HCT116 (cell line): ENCODE measurements around the gene MYOT. TPM values are rescaled to one million over a fixed set of nuclear protein-coding genes. Genes with fewer than 3 reads are reported as not detected.

Source experiments
- ATAC-seq: fragments of 200-7000 bp; cut with Tn5 transposase; 2 replicates; pipeline ENCODE4 v1.9.1; 2020; ENCODE audit warnings: mild to moderate bottlenecking, moderate library complexity
- BruUV-seq: library from RNA; stranded (reverse); fragments of 400-500 nt; replicated peaks from 2 replicates; lab custom pipeline; 2021; lab: Mats Ljungman, UMichigan
- CTCF ChIA-PET: fragments of 300-600 bp; sonication (Branson Sonifier 250); formaldehyde crosslinking; loops from one replicate; lab custom pipeline; 2021; ENCODE audit warnings: antibody characterized with exemption; lab: Charles Lee
- POLR2A ChIA-PET: fragments of 300-600, 350-600 bp; sonication (Branson Sonifier 250); formaldehyde crosslinking; loops from one replicate; lab custom pipeline; 2021; ENCODE audit warnings: antibody characterized with exemption; lab: Charles Lee
- RAD21 ChIA-PET, 2 experiments: fragments of 300-600 bp; sonication (Branson Sonifier 250); formaldehyde crosslinking; loops; one replicate each; lab custom pipeline; 2023; ENCODE audit warnings: low total read pairs in 2 of 2; ENCODE audit not compliant: uncharacterized antibody in 2 of 2, unreplicated experiment in 2 of 2, low non-redundant PET in 1 of 2; lab: Charles Lee
- DNase-seq: peaks from one replicate; pipeline ENCODE4 v3.0.0-alpha.2; 2010; ENCODE audit warnings: low read depth, low spot score
- H2AFZ ChIP-seq: fragments of 200-600 bp; shearing (Covaris generic), sonication (generic); 2 replicates; pipeline ENCODE4 v1.6.1; 2017; ENCODE audit warnings: low read depth, mixed run types, mixed read lengths, antibody characterized with exemption, low read length; ENCODE audit not compliant: poor library complexity, severe bottlenecking
- H3K27ac ChIP-seq: 2 replicates; pipeline ENCODE4 v1.5.1; 2012; ENCODE audit warnings: low read depth, low read length
- H3K27me3 ChIP-seq: fragments of 200-600 bp; sonication (generic); 2 replicates; pipeline ENCODE4 v1.6.1; 2016; ENCODE audit warnings: mixed run types, low read length, mixed read lengths; ENCODE audit not compliant: insufficient read depth
- H3K36me3 ChIP-seq, 2 experiments: fragments of 200-500 bp in 1 of 2; fragments of 200-600 bp in 1 of 2; sonication (Bioruptor generic) in 1 of 2; sonication (generic) in 1 of 2; 2 replicates each; pipeline versions ENCODE4 v1.5.1 to v1.6.1; 2014 to 2016; ENCODE audit warnings: low read length in 2 of 2, inconsistent platforms in 1 of 2, mixed read lengths in 1 of 2, mixed run types in 1 of 2; ENCODE audit not compliant: insufficient read depth in 2 of 2, control insufficient read depth in 1 of 2
- H3K4me1 ChIP-seq, 2 experiments: fragments of 200-600 bp in 1 of 2; sonication (generic) in 1 of 2; 2 replicates each; pipeline versions ENCODE4 v1.5.1 to v1.6.1; 2012 to 2017; ENCODE audit warnings: low read length in 2 of 2, inconsistent platforms in 1 of 2, mild to moderate bottlenecking in 1 of 2, mixed read lengths in 1 of 2, mixed run types in 1 of 2, moderate library complexity in 1 of 2; ENCODE audit not compliant: insufficient read depth in 2 of 2, control insufficient read depth in 1 of 2
- H3K4me2 ChIP-seq: fragments of 200-600 bp; sonication (generic); 2 replicates; pipeline ENCODE4 v1.6.1; 2017; ENCODE audit warnings: mixed run types, low read length, mixed read lengths
- H3K4me3 ChIP-seq, 2 experiments: fragments of 200-600 bp in 1 of 2; sonication (generic) in 1 of 2; replicated peaks in 1 of 2; 2 replicates each; pipeline ENCODE4 v1.5.1; 2011 to 2016; ENCODE audit warnings: low read length in 2 of 2, control low read depth in 1 of 2, low read depth in 1 of 2, mild to moderate bottlenecking in 1 of 2, mixed read lengths in 1 of 2, mixed run types in 1 of 2
- H3K79me2 ChIP-seq: fragments of 200-600 bp; sonication (generic); 2 replicates; pipeline ENCODE4 v1.6.1; 2017; ENCODE audit warnings: mild to moderate bottlenecking, mixed run types, low read length, moderate library complexity, mixed read lengths; ENCODE audit not compliant: insufficient read depth
- H3K9ac ChIP-seq: fragments of 200-600 bp; sonication (generic); 2 replicates; pipeline ENCODE4 v1.6.1; 2016; ENCODE audit warnings: low read length, mixed read lengths
- H3K9me2 ChIP-seq: fragments of 200-600 bp; sonication (generic), shearing (Covaris generic); 2 replicates; pipeline ENCODE4 v1.6.1; 2017; ENCODE audit warnings: mixed run types, mild to moderate bottlenecking, moderate library complexity; ENCODE audit not compliant: insufficient read depth
- H3K9me3 ChIP-seq, 2 experiments: fragments of 200-500 bp in 1 of 2; fragments of 200-600 bp in 1 of 2; sonication (Bioruptor generic) in 1 of 2; sonication (generic) in 1 of 2; 2 replicates each; pipeline ENCODE4 v1.6.1; 2014 to 2017; ENCODE audit warnings: low read length in 2 of 2, mixed read lengths in 2 of 2, inconsistent platforms in 1 of 2, low read depth in 1 of 2, mild to moderate bottlenecking in 1 of 2, mixed run types in 1 of 2, moderate library complexity in 1 of 2; ENCODE audit not compliant: control insufficient read depth in 1 of 2, insufficient read depth in 1 of 2
- H4K20me1 ChIP-seq: fragments of 200-600 bp; sonication (generic), shearing (Covaris generic); 2 replicates; pipeline ENCODE4 v1.6.1; 2017; ENCODE audit warnings: mixed run types, mild to moderate bottlenecking, moderate library complexity; ENCODE audit not compliant: insufficient read depth
- ATF3 ChIP-seq: IDR thresholded peaks from 2 replicates; pipeline ENCODE4 v1.6.1; 2012
- CBX3 ChIP-seq: IDR thresholded peaks from 2 replicates; pipeline ENCODE4 v1.6.1; 2012; ENCODE audit warnings: low read depth
- CEBPB ChIP-seq: IDR thresholded peaks from 2 replicates; pipeline ENCODE4 v1.6.1; 2012; ENCODE audit warnings: low read depth
- EGR1 ChIP-seq: IDR thresholded peaks from 2 replicates; pipeline ENCODE4 v1.6.1; 2012; ENCODE audit warnings: low read depth
- ELF1 ChIP-seq: IDR thresholded peaks from 2 replicates; pipeline ENCODE4 v1.6.1; 2012; ENCODE audit warnings: low read depth, borderline replicate concordance
- EZH2phosphoT487 ChIP-seq: fragments of 200-600 bp; IDR thresholded peaks from 2 replicates; pipeline ENCODE4 v1.6.1; 2018; ENCODE audit warnings: antibody characterized with exemption, borderline replicate concordance
- JUND ChIP-seq: IDR thresholded peaks from 2 replicates; pipeline ENCODE4 v1.6.1; 2012
- MAX ChIP-seq: IDR thresholded peaks from 2 replicates; pipeline ENCODE4 v1.6.1; 2012
- POLR2A ChIP-seq: IDR thresholded peaks from 2 replicates; pipeline ENCODE4 v1.7.0; 2011; ENCODE audit warnings: borderline replicate concordance; ENCODE audit not compliant: insufficient read depth, insufficient read length; ENCODE audit errors: extremely low read depth
- POLR2AphosphoS5 ChIP-seq: IDR thresholded peaks from 2 replicates; pipeline ENCODE4 v1.6.1; 2011; ENCODE audit warnings: mild to moderate bottlenecking, low read depth, low read length, moderate library complexity
- REST ChIP-seq: IDR thresholded peaks from 2 replicates; pipeline ENCODE4 v1.6.1; 2012; ENCODE audit warnings: low read depth
- SIN3A ChIP-seq: IDR thresholded peaks from 2 replicates; pipeline ENCODE4 v1.6.1; 2012; ENCODE audit warnings: low read depth
- SP1 ChIP-seq: IDR thresholded peaks from 2 replicates; pipeline ENCODE4 v1.6.1; 2012; ENCODE audit warnings: low read depth
- TCF7L2 ChIP-seq: IDR thresholded peaks from 2 replicates; pipeline ENCODE4 v1.7.0; 2011; ENCODE audit warnings: borderline replicate concordance, inconsistent platforms; ENCODE audit not compliant: insufficient read depth, insufficient read length; ENCODE audit errors: extremely low read depth
- YY1 ChIP-seq: IDR thresholded peaks from 2 replicates; pipeline ENCODE4 v1.6.1; 2011; ENCODE audit warnings: low read length, low read depth, moderate library complexity, mild to moderate bottlenecking; ENCODE audit not compliant: insufficient replicate concordance; ENCODE audit errors: extremely low read depth
- ZFX ChIP-seq: fragments of 450-650 bp; IDR thresholded peaks from 2 replicates; pipeline ENCODE4 v1.6.1; 2017
- intact Hi-C: fragments of 100-400 bp; cut with micrococcal nuclease; formaldehyde crosslinking; loops from 2 replicates; pipeline ENCODE4 v1.10.0; 2022
- total RNA-seq: library from RNA; stranded (reverse); gene quantifications from one replicate; pipeline ENCODE4 v1.2.1, GENCODE V29; 2021; ENCODE audit not compliant: unreplicated experiment
- TF ChIP-seq, protein P1 (sequence below): IDR thresholded peaks from 2 replicates; pipeline ENCODE4 v1.6.1; 2011; ENCODE audit warnings: mild to moderate bottlenecking, low read length, moderate library complexity; ENCODE audit not compliant: insufficient replicate concordance; ENCODE audit errors: extremely low read depth

MYOT gene
- total RNA-seq, 1 experiment from 2014 or later = not detected

GRCh38 chr5:137856201-137856600 lies 11.5 kb upstream of the MYOT start:
- BruUV-seq = no TSS peak
- no peaks in the 10 kb centered on the region for H3K9me3 ChIP-seq
- ChIA-PET RAD21 (no interaction called here), CTCF (no interaction called here), POLR2A (no interaction called here)
- TF ChIP-seq POLR2A (no peak), JUND (no peak), POLR2AphosphoS5 (no peak), CEBPB (no peak), EZH2phosphoT487 (no peak), SIN3A (no peak), YY1 (no peak), TCF7L2 (no peak), MAX (no peak), EGR1 (no peak), SP1 (no peak), ZFX (no peak), ELF1 (no peak), REST (no peak), ATF3 (no peak), CBX3 (no peak)
- TF ChIP-seq, protein P1, sequence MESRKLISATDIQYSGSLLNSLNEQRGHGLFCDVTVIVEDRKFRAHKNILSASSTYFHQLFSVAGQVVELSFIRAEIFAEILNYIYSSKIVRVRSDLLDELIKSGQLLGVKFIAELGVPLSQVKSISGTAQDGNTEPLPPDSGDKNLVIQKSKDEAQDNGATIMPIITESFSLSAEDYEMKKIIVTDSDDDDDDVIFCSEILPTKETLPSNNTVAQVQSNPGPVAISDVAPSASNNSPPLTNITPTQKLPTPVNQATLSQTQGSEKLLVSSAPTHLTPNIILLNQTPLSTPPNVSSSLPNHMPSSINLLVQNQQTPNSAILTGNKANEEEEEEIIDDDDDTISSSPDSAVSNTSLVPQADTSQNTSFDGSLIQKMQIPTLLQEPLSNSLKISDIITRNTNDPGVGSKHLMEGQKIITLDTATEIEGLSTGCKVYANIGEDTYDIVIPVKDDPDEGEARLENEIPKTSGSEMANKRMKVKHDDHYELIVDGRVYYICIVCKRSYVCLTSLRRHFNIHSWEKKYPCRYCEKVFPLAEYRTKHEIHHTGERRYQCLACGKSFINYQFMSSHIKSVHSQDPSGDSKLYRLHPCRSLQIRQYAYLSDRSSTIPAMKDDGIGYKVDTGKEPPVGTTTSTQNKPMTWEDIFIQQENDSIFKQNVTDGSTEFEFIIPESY = no peak
- no peak overlapping the region for H2AFZ ChIP-seq
- no peak overlapping the region for H3K27ac ChIP-seq
- no peak for ATAC-seq
- no peak overlapping the region for H3K4me3 ChIP-seq
- H4K20me1 ChIP-seq = no peaks in the 10 kb centered on the region
- H3K9ac ChIP-seq = no peak overlapping the region
- DNase-seq = no peak
- no peaks in the 10 kb centered on the region for H3K36me3 ChIP-seq
- H3K4me2 ChIP-seq = no peak overlapping the region
- no peaks in the 10 kb centered on the region for H3K4me1 ChIP-seq
- H3K79me2 ChIP-seq = no peaks in the 10 kb centered on the region
- H3K9me2 ChIP-seq = no peaks in the 10 kb centered on the region
- intact Hi-C loops = no loop called here
- H3K27me3 ChIP-seq = no peaks in the 10 kb centered on the region
